H1 (cell line): ENCODE results near the gene BAIAP2. TPM values are rescaled to one million over a fixed set of nuclear protein-coding genes. Genes with fewer than 3 reads are reported as not detected.

ENCODE experiments used
- EP300 ChIP-seq, 2 experiments: IDR thresholded peaks; 1 replicate in 1 of 2; 2 replicates in 1 of 2; pipeline ENCODE4 v1.6.1; 2011 to 2012; ENCODE audit warnings: low read depth in 2 of 2, low read length in 2 of 2, mild to moderate bottlenecking in 2 of 2, borderline replicate concordance in 1 of 2, inconsistent platforms in 1 of 2, moderate library complexity in 1 of 2
- RNF2 ChIP-seq: fragments of 200-900, 300-1000 bp; sonication (generic); IDR thresholded peaks from 2 replicates; pipeline ENCODE4 v1.7.1; 2016; ENCODE audit warnings: borderline replicate concordance, low read depth, mild to moderate bottlenecking, antibody characterized with exemption, low read length; ENCODE audit not compliant: poor library complexity, severe bottlenecking; ENCODE audit errors: missing control alignments
- polyA plus RNA-seq, 7 experiments: library from polyadenylated mRNA; depleted of rRNA in 3 of 7; stranded (reverse) in 5 of 7; unstranded in 2 of 7; fragments of >200 nt in 5 of 7; fragments of 200-250 nt in 2 of 7; gene quantifications; 1 replicate in 5 of 7; 2 replicates in 1 of 7; 4 replicates in 1 of 7; pipeline versions ENCODE4 v1.2.1 to v1.2.3, GENCODE V29; 2011 to 2013; ENCODE audit warnings: missing spikeins in 2 of 7, mixed read lengths in 2 of 7
- total RNA-seq: library from RNA; stranded (reverse); fragmentation: NEBNext Ultra II Directional; extraction: Animal tissue kit (Norgen Biotek cat#: 25700); gene quantifications from 2 replicates; pipeline ENCODE4 v1.2.1, GENCODE V29; 2021

Gene BAIAP2
- total and polyA plus RNA-seq, 2 of the 8 experiments (the other 6 are each of a cell fraction or from before 2014, with no cell fraction given): 10.0 to 22.8 TPM

DNA sequence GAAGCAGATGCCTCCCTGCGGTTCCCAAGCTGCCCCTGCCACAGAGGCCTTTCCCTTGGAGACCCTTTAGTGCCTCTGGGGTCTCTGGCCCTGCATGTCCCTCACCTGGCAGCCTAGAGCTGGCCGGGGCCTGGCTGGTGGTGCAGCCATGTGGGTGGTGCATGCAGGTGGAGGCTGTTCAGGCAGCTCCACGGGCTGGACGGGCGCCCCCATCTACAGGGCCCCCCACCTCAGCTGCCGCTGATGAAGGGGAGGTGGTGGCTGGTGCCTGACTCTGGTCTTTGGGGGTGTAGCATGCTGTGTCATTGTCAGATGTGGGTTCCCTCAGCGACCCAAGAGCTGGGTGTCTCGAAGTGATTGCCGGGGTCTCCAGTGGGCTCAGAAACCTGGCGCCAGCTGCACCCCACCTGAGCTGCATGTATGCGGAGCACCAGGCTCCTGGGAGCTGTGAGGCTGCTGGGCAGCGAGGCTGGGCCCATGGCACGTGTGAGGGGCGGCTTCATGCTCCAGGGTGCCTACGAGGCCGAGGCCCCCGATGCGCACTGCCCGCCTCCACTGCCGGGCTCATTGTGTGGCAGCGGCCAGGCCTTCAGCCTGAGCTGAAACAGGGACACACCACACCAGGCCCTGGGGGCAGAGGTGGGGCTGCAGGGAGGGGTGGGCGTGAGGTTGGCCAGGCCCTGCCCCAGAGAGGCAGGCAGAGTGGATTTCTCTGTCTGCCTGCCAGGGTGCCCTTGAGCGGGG is 57.0 kb downstream of the BAIAP2 start (continued):
- TF ChIP-seq EP300 (IDR thresholded peaks at IDR 0.05; ENCODE audit: borderline replicate concordance in 1 of 2, low read depth in 2 of 2, low read length in 2 of 2) (no peak), RNF2 (no peak)
